HCT116 (cell line): ENCODE results near the gene NEURL2. TPM values are rescaled to one million over a fixed set of nuclear protein-coding genes. Genes with fewer than 3 reads are reported as not detected.

Experiments
- ATAC-seq: fragments of 200-7000 bp; cut with Tn5 transposase; 2 replicates; pipeline ENCODE4 v1.9.1; 2020; ENCODE audit warnings: mild to moderate bottlenecking, moderate library complexity
- BruUV-seq: library from RNA; stranded (reverse); fragments of 400-500 nt; replicated peaks from 2 replicates; lab custom pipeline; 2021; lab: Mats Ljungman, UMichigan
- CTCF ChIA-PET: fragments of 300-600 bp; sonication (Branson Sonifier 250); formaldehyde crosslinking; loops from one replicate; lab custom pipeline; 2021; ENCODE audit warnings: antibody characterized with exemption; lab: Charles Lee
- POLR2A ChIA-PET: fragments of 300-600, 350-600 bp; sonication (Branson Sonifier 250); formaldehyde crosslinking; loops from one replicate; lab custom pipeline; 2021; ENCODE audit warnings: antibody characterized with exemption; lab: Charles Lee
- RAD21 ChIA-PET, 2 experiments: fragments of 300-600 bp; sonication (Branson Sonifier 250); formaldehyde crosslinking; loops; one replicate each; lab custom pipeline; 2023; ENCODE audit warnings: low total read pairs in 2 of 2; ENCODE audit not compliant: uncharacterized antibody in 2 of 2, unreplicated experiment in 2 of 2, low non-redundant PET in 1 of 2; lab: Charles Lee
- DNase-seq: peaks from one replicate; pipeline ENCODE4 v3.0.0-alpha.2; 2010; ENCODE audit warnings: low read depth, low spot score
- H2AFZ ChIP-seq: fragments of 200-600 bp; shearing (Covaris generic), sonication (generic); 2 replicates; pipeline ENCODE4 v1.6.1; 2017; ENCODE audit warnings: low read depth, mixed run types, mixed read lengths, antibody characterized with exemption, low read length; ENCODE audit not compliant: poor library complexity, severe bottlenecking
- H3K27ac ChIP-seq: 2 replicates; pipeline ENCODE4 v1.5.1; 2012; ENCODE audit warnings: low read depth, low read length
- H3K27me3 ChIP-seq: fragments of 200-600 bp; sonication (generic); 2 replicates; pipeline ENCODE4 v1.6.1; 2016; ENCODE audit warnings: mixed run types, low read length, mixed read lengths; ENCODE audit not compliant: insufficient read depth
- H3K36me3 ChIP-seq, 2 experiments: fragments of 200-500 bp in 1 of 2; fragments of 200-600 bp in 1 of 2; sonication (Bioruptor generic) in 1 of 2; sonication (generic) in 1 of 2; 2 replicates each; pipeline versions ENCODE4 v1.5.1 to v1.6.1; 2014 to 2016; ENCODE audit warnings: low read length in 2 of 2, inconsistent platforms in 1 of 2, mixed read lengths in 1 of 2, mixed run types in 1 of 2; ENCODE audit not compliant: insufficient read depth in 2 of 2, control insufficient read depth in 1 of 2
- H3K4me1 ChIP-seq, 2 experiments: fragments of 200-600 bp in 1 of 2; sonication (generic) in 1 of 2; 2 replicates each; pipeline versions ENCODE4 v1.5.1 to v1.6.1; 2012 to 2017; ENCODE audit warnings: low read length in 2 of 2, inconsistent platforms in 1 of 2, mild to moderate bottlenecking in 1 of 2, mixed read lengths in 1 of 2, mixed run types in 1 of 2, moderate library complexity in 1 of 2; ENCODE audit not compliant: insufficient read depth in 2 of 2, control insufficient read depth in 1 of 2
- H3K4me2 ChIP-seq: fragments of 200-600 bp; sonication (generic); 2 replicates; pipeline ENCODE4 v1.6.1; 2017; ENCODE audit warnings: mixed run types, low read length, mixed read lengths
- H3K4me3 ChIP-seq, 2 experiments: fragments of 200-600 bp in 1 of 2; sonication (generic) in 1 of 2; replicated peaks in 1 of 2; 2 replicates each; pipeline ENCODE4 v1.5.1; 2011 to 2016; ENCODE audit warnings: low read length in 2 of 2, control low read depth in 1 of 2, low read depth in 1 of 2, mild to moderate bottlenecking in 1 of 2, mixed read lengths in 1 of 2, mixed run types in 1 of 2
- H3K79me2 ChIP-seq: fragments of 200-600 bp; sonication (generic); 2 replicates; pipeline ENCODE4 v1.6.1; 2017; ENCODE audit warnings: mild to moderate bottlenecking, mixed run types, low read length, moderate library complexity, mixed read lengths; ENCODE audit not compliant: insufficient read depth
- H3K9ac ChIP-seq: fragments of 200-600 bp; sonication (generic); 2 replicates; pipeline ENCODE4 v1.6.1; 2016; ENCODE audit warnings: low read length, mixed read lengths
- H3K9me2 ChIP-seq: fragments of 200-600 bp; sonication (generic), shearing (Covaris generic); 2 replicates; pipeline ENCODE4 v1.6.1; 2017; ENCODE audit warnings: mixed run types, mild to moderate bottlenecking, moderate library complexity; ENCODE audit not compliant: insufficient read depth
- H3K9me3 ChIP-seq, 2 experiments: fragments of 200-500 bp in 1 of 2; fragments of 200-600 bp in 1 of 2; sonication (Bioruptor generic) in 1 of 2; sonication (generic) in 1 of 2; 2 replicates each; pipeline ENCODE4 v1.6.1; 2014 to 2017; ENCODE audit warnings: low read length in 2 of 2, mixed read lengths in 2 of 2, inconsistent platforms in 1 of 2, low read depth in 1 of 2, mild to moderate bottlenecking in 1 of 2, mixed run types in 1 of 2, moderate library complexity in 1 of 2; ENCODE audit not compliant: control insufficient read depth in 1 of 2, insufficient read depth in 1 of 2
- H4K20me1 ChIP-seq: fragments of 200-600 bp; sonication (generic), shearing (Covaris generic); 2 replicates; pipeline ENCODE4 v1.6.1; 2017; ENCODE audit warnings: mixed run types, mild to moderate bottlenecking, moderate library complexity; ENCODE audit not compliant: insufficient read depth
- CBX3 ChIP-seq: IDR thresholded peaks from 2 replicates; pipeline ENCODE4 v1.6.1; 2012; ENCODE audit warnings: low read depth
- CEBPB ChIP-seq: IDR thresholded peaks from 2 replicates; pipeline ENCODE4 v1.6.1; 2012; ENCODE audit warnings: low read depth
- EGR1 ChIP-seq: IDR thresholded peaks from 2 replicates; pipeline ENCODE4 v1.6.1; 2012; ENCODE audit warnings: low read depth
- JUND ChIP-seq: IDR thresholded peaks from 2 replicates; pipeline ENCODE4 v1.6.1; 2012
- POLR2A ChIP-seq: IDR thresholded peaks from 2 replicates; pipeline ENCODE4 v1.7.0; 2011; ENCODE audit warnings: borderline replicate concordance; ENCODE audit not compliant: insufficient read depth, insufficient read length; ENCODE audit errors: extremely low read depth
- POLR2AphosphoS5 ChIP-seq: IDR thresholded peaks from 2 replicates; pipeline ENCODE4 v1.6.1; 2011; ENCODE audit warnings: mild to moderate bottlenecking, low read depth, low read length, moderate library complexity
- SIN3A ChIP-seq: IDR thresholded peaks from 2 replicates; pipeline ENCODE4 v1.6.1; 2012; ENCODE audit warnings: low read depth
- SRF ChIP-seq: IDR thresholded peaks from 2 replicates; pipeline ENCODE4 v1.6.1; 2012; ENCODE audit warnings: low read depth
- TCF7L2 ChIP-seq: IDR thresholded peaks from 2 replicates; pipeline ENCODE4 v1.7.0; 2011; ENCODE audit warnings: borderline replicate concordance, inconsistent platforms; ENCODE audit not compliant: insufficient read depth, insufficient read length; ENCODE audit errors: extremely low read depth
- YY1 ChIP-seq: IDR thresholded peaks from 2 replicates; pipeline ENCODE4 v1.6.1; 2011; ENCODE audit warnings: low read length, low read depth, moderate library complexity, mild to moderate bottlenecking; ENCODE audit not compliant: insufficient replicate concordance; ENCODE audit errors: extremely low read depth
- ZFX ChIP-seq: fragments of 450-650 bp; IDR thresholded peaks from 2 replicates; pipeline ENCODE4 v1.6.1; 2017
- ZNF274 ChIP-seq: fragments of 200-500 bp; sonication (Bioruptor generic); IDR thresholded peaks from 2 replicates; pipeline ENCODE4 v1.6.1; 2014; ENCODE audit warnings: mild to moderate bottlenecking, low read depth, low read length, inconsistent platforms
- intact Hi-C: fragments of 100-400 bp; cut with micrococcal nuclease; formaldehyde crosslinking; loops from 2 replicates; pipeline ENCODE4 v1.10.0; 2022
- total RNA-seq: library from RNA; stranded (reverse); gene quantifications from one replicate; pipeline ENCODE4 v1.2.1, GENCODE V29; 2021; ENCODE audit not compliant: unreplicated experiment
- TF ChIP-seq, protein P1 (sequence below): IDR thresholded peaks from 2 replicates; pipeline ENCODE4 v1.6.1; 2012; ENCODE audit warnings: low read depth
- TF ChIP-seq, protein P2 (sequence below): IDR thresholded peaks from 2 replicates; pipeline ENCODE4 v1.6.1; 2012
- TF ChIP-seq, protein P3 (sequence below): IDR thresholded peaks from 2 replicates; pipeline ENCODE4 v1.6.1; 2012
- TF ChIP-seq, protein P4 (sequence below), 3 experiments: fragments of 200-600 bp in 1 of 3; sonication (generic) in 1 of 3; IDR thresholded peaks in 2 of 3; conservative IDR thresholded peaks in 1 of 3; 2 replicates each; pipeline ENCODE4 v1.5.1; 2012 to 2017; ENCODE audit warnings: low read depth in 2 of 3, low read length in 2 of 3, antibody characterized with exemption in 1 of 3, borderline replicate concordance in 1 of 3, control low read depth in 1 of 3, mild to moderate bottlenecking in 1 of 3, mixed read lengths in 1 of 3, mixed run types in 1 of 3, moderate library complexity in 1 of 3; ENCODE audit not compliant: insufficient read depth in 1 of 3
- TF ChIP-seq, protein P5 (sequence below): IDR thresholded peaks from 2 replicates; pipeline ENCODE4 v1.6.1; 2011; ENCODE audit warnings: mild to moderate bottlenecking, low read length, moderate library complexity; ENCODE audit not compliant: insufficient replicate concordance; ENCODE audit errors: extremely low read depth

Gene NEURL2
- total RNA-seq, 1 experiment from 2014 or later = 0.96 TPM

DNA sequence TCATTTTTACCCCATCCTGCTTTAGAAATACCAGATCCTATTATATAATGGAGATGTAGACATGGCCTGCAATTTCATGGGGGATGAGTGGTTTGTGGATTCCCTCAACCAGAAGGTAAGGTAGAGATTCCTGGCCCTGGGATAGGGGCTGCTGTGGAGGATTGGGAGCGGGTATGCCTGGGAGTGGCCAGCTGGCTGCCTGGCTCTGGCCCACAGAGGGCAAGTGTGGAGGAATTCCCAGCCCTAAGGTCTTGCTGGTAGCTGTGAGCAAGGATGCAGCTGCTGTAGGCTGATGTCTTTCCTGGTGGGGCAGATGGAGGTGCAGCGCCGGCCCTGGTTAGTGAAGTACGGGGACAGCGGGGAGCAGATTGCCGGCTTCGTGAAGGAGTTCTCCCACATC lies 6.7 kb upstream of the NEURL2 start:
- POLR2A ChIA-PET = no interaction called here
- TF ChIP-seq, protein P1, sequence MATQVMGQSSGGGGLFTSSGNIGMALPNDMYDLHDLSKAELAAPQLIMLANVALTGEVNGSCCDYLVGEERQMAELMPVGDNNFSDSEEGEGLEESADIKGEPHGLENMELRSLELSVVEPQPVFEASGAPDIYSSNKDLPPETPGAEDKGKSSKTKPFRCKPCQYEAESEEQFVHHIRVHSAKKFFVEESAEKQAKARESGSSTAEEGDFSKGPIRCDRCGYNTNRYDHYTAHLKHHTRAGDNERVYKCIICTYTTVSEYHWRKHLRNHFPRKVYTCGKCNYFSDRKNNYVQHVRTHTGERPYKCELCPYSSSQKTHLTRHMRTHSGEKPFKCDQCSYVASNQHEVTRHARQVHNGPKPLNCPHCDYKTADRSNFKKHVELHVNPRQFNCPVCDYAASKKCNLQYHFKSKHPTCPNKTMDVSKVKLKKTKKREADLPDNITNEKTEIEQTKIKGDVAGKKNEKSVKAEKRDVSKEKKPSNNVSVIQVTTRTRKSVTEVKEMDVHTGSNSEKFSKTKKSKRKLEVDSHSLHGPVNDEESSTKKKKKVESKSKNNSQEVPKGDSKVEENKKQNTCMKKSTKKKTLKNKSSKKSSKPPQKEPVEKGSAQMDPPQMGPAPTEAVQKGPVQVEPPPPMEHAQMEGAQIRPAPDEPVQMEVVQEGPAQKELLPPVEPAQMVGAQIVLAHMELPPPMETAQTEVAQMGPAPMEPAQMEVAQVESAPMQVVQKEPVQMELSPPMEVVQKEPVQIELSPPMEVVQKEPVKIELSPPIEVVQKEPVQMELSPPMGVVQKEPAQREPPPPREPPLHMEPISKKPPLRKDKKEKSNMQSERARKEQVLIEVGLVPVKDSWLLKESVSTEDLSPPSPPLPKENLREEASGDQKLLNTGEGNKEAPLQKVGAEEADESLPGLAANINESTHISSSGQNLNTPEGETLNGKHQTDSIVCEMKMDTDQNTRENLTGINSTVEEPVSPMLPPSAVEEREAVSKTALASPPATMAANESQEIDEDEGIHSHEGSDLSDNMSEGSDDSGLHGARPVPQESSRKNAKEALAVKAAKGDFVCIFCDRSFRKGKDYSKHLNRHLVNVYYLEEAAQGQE = no peak
- TF ChIP-seq, protein P2, sequence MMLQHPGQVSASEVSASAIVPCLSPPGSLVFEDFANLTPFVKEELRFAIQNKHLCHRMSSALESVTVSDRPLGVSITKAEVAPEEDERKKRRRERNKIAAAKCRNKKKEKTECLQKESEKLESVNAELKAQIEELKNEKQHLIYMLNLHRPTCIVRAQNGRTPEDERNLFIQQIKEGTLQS = no peak
- TF ChIP-seq EGR1 (no peak), YY1 (no peak), TCF7L2 (no peak), ZNF274 (no peak), CBX3 (no peak), POLR2A (no peak), SIN3A (no peak), CEBPB (no peak), JUND (no peak), POLR2AphosphoS5 (no peak), ZFX (no peak), SRF (no peak)
- TF ChIP-seq, protein P3, sequence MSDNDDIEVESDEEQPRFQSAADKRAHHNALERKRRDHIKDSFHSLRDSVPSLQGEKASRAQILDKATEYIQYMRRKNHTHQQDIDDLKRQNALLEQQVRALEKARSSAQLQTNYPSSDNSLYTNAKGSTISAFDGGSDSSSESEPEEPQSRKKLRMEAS = no peak
- TF ChIP-seq, protein P4, sequence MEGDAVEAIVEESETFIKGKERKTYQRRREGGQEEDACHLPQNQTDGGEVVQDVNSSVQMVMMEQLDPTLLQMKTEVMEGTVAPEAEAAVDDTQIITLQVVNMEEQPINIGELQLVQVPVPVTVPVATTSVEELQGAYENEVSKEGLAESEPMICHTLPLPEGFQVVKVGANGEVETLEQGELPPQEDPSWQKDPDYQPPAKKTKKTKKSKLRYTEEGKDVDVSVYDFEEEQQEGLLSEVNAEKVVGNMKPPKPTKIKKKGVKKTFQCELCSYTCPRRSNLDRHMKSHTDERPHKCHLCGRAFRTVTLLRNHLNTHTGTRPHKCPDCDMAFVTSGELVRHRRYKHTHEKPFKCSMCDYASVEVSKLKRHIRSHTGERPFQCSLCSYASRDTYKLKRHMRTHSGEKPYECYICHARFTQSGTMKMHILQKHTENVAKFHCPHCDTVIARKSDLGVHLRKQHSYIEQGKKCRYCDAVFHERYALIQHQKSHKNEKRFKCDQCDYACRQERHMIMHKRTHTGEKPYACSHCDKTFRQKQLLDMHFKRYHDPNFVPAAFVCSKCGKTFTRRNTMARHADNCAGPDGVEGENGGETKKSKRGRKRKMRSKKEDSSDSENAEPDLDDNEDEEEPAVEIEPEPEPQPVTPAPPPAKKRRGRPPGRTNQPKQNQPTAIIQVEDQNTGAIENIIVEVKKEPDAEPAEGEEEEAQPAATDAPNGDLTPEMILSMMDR (IDR thresholded peaks at IDR 0.05 in 2 of 3, conservative IDR thresholded peaks at IDR 0.05 in 1 of 3; ENCODE audit: borderline replicate concordance in 1 of 3, insufficient read depth in 1 of 3, low read depth in 2 of 3, low read length in 2 of 3) = no peak
- TF ChIP-seq, protein P5, sequence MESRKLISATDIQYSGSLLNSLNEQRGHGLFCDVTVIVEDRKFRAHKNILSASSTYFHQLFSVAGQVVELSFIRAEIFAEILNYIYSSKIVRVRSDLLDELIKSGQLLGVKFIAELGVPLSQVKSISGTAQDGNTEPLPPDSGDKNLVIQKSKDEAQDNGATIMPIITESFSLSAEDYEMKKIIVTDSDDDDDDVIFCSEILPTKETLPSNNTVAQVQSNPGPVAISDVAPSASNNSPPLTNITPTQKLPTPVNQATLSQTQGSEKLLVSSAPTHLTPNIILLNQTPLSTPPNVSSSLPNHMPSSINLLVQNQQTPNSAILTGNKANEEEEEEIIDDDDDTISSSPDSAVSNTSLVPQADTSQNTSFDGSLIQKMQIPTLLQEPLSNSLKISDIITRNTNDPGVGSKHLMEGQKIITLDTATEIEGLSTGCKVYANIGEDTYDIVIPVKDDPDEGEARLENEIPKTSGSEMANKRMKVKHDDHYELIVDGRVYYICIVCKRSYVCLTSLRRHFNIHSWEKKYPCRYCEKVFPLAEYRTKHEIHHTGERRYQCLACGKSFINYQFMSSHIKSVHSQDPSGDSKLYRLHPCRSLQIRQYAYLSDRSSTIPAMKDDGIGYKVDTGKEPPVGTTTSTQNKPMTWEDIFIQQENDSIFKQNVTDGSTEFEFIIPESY = no peak
- TF ChIP-seq, all 23 proteins: peak for 0
- Histone ChIP-seq H3K9me3 (no peaks in the 10 kb centered on the region), H3K27me3 (no peaks in the 10 kb centered on the region), H3K4me3 (no peak overlapping the region), H3K79me2 (no peaks in the 10 kb centered on the region), H3K27ac (no peak overlapping the region), H3K9ac (no peak overlapping the region), H3K36me3 (peaks cover 6 to 18% of the 10 kb centered on the region in 2 experiments; a peak in 3 of 4 replicates), H4K20me1 (no peaks in the 10 kb centered on the region), H2AFZ (no peak overlapping the region), H3K9me2 (no peaks in the 10 kb centered on the region), H3K4me2 (no peak overlapping the region), H3K4me1 (peaks cover 0 to under 1% of the 10 kb centered on the region in 2 experiments; a peak in 1 of 4 replicates)
- no peak for DNase-seq
- BruUV-seq = TSS peak; percentile 2
- CTCF ChIA-PET = no interaction called here
- no peak for ATAC-seq
- intact Hi-C loops = no loop called here
- RAD21 ChIA-PET = no interaction called here
